NCI-H2196 treated with DMSO at 0.1 percent for 48 hours (cell line): Measurements from ENCODE around the gene RAI2.
"Not testable (repeated sequence)": the region's sequence is repeated elsewhere in the genome, so short reads cannot be mapped to it uniquely, and the experiment has no call there.

Experiments used
- DNase-seq: peaks from one replicate; lab custom pipeline; 2025; ENCODE audit not compliant: unreplicated experiment; lab: John Stamatoyannopoulos, UW

Gene RAI2

DNA sequence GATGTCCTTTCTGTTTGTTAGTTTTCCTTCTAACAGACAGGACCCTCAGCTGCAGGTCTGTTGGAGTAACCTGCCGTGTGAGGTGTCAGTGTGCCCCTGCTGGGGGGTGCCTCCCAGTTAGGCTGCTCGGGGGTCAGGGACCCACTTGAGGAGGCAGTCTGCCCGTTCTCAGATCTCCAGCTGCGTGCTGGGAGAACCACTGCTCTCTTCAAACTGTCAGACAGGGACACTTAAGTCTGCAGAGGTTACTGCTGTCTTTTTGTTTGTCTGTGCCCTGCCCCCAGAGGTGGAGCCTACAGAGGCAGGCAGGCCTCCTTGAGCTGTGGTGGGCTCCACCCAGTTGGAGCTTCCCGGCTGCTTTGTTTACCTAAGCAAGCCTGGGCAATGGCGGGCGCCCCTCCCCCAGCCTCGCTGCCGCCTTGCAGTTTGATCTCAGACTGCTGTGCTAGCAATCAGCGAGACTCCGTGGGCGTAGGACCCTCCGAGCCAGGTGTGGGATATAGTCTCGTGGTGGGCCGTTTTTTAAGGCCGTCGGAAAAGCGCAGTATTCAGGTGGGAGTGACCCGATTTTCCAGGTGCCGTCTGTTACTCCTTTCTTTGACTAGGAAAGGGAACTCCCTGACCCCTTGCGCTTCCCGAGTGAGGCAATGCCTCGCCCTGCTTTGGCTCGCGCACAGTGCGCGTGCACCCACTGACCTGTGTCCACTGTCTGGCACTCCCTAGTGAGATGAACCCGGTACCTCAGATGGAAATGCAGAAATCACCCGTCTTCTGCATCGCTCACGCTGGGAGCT lies 74.3 kb downstream of the RAI2 start:
- not testable (repeated sequence) for DNase-seq

DNA sequence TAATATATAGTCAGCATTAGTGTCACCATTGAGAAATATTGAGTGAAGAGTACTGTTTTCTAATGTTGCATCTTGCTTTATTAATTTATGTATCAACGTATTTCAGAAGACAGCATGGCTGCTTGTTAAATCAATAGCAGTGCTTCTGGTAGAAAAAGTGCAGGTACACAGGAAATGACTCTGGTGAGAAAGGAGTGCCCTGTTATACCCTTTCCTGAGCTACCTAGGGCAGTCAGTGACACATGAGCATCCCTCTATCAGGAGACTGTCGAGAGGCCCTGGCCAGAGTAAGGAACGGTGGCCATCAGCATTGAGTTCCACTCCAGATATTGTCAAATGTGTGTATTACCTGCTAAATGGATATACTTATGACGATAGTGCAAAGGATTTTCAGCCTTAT lies 81.7 kb downstream of the RAI2 start:
- DNase-seq = no peak

DNA sequence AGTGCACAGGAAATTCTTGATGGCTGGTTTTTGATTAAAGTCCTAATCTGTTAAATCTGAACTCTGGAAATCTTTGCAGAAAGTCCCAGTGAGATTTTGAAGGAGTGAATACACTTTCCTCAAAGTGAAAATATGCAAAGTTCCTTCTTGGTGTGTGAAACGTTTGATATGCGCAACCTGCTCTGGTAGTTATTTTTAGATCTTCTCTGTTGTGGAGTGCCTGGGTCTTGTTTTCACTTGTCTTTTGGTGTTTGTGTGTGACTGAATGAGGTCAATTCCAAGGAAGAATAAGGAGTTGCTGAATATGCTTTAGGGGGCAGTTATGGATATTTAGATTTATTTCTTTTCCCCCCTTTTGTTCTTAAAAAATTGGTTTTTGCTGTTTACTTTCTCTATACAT lies 82.1 kb downstream of the RAI2 start:
- no peak for DNase-seq

DNA sequence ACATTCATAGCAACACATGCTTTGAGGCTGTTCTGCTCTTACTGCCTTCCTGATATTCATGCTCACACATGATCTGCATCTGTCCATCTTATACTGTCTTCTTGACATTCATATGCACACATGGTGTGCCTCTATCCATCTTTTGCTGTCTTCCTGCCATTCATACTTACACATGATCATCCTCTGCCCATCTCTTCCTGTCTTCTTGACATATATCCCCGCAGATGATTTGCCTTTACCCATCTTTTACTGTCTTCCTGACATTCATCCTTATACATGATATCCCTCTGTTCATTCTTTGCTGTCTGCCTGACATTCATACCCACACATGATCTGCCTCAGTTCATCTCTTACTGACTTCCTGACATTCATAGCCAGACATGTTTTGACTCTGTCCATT lies 87.0 kb downstream of the RAI2 start:
- DNase-seq = no peak

DNA sequence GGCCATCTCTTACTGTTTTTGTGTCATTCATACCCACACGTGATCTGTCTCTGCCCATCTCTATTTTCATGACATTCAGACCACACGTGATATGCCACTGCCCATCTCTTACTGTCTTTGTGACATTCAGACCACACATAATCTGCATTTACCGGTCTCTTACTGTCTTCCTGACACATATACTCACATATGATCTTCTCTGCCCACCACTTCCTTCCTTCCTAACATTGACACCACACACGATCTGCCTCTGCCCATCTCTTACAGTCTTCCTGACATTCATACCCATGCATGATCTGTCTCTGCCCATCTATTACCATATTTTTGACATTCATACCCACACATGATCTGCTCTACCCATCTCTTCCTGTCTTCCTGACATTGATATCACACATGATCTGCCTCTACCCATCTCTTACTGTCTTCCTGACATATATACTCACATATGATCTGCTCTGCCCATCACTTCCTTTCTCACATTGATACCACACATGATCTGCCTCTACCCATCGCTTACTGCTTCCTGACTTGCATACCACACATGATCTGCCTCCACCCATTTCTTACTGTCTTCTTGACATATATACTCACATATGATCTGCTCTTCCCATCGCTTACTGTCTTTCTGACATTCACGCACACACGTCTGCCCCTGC lies 87.7 kb downstream of the RAI2 start:
- no peak for DNase-seq

DNA sequence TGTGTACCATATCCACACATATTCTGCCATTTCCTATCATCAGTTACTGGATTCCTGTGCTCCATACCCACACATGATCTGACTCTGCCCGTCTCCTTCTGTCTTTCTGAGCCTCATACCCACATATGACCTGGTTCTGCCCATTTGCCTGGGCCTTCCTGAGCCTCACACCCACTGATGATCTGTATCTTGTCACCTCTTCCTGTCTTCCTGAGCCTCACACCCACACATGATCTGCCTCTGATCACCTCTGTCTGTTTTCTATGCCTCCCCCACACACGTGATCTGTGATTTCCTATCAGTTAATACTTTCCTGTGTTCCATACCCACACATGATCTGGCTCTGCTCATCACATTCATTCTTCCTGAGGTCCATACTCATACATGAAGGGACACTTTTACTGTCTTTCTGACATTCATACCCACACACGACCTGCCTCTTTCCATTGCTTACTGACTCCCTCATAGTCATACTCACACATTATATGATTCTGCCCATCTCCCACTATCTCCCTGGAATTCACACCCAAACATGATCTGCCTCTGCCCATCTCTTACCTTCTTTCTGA lies 91.3 kb downstream of the RAI2 start:
- no peak for DNase-seq

DNA sequence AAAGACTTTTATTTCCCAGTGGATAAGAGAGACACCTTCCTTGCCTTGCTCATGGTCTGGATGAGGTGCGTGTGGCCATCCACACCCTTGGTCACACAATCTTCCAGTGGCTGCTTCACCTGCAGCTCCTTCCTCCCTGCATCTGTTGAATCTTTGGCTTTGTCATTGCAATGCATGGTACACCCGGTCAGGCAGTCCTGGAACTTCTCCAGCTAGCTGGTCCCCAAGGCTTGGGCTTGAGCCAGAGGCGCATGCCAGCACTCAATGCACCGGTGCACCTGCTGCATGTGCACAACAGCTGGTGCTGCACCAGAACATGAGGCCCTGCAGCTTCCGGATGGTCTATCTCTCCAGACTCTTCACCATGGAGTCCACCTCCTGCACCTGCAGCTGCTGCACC lies 92.1 kb downstream of the RAI2 start:
- no peak for DNase-seq

DNA sequence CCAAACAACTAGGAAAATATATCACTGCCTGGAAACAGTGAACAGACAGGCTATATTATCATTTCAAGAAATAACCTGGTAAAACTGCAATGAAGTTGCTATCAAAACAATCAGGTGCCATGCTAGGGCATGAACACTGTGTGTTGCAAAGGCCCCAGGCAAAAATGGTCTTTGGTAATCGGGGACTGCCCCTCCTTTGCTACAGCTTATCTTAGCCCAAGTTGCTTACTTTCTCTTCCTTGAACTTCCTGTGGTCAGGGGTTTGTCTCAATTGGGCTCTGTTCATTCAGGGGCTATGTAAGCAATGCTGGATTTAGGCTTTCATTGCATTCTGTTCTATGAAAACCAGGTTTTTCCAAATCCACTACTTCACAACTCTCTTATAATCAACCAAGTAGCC lies 93.4 kb downstream of the RAI2 start:
- no peak for DNase-seq

DNA sequence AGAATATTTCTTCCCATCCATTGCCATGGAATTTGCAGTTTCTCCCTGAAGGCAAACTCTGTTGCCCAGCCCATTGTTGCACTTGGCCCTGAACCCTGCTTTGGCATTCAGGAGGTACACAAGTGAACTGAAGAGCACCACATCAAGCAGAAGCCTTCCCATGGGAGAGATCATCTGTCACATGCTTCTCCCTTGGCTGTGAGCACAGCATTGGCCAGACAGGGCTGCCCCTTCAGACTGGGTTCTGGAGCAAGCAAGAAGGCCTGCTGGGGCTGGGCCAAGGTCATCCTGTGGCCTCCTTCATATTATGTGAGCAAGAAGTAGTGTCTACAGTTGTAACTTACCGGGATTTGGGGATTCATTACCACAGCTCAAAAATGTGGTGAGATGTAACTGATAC lies 101.1 kb downstream of the RAI2 start:
- DNase-seq = no peak

DNA sequence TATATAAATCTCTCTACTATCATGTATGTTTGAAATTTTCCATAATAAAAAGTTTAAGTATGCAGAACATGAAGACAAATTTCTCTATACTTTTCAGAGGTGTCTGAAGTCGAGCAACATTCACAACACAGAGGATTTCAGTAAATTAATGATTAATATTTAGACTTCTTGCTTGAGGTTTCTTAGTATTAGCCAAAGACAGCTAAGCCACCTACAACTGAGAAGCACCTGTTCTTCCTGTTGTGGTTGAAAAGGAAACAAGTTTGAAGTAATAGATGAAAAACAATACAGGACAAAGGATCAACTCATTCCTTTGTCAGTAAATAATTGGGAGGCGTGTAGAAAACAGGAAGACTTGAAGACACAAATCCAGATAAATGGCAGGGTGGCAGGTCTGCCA lies 102.7 kb downstream of the RAI2 start:
- DNase-seq = no peak

DNA sequence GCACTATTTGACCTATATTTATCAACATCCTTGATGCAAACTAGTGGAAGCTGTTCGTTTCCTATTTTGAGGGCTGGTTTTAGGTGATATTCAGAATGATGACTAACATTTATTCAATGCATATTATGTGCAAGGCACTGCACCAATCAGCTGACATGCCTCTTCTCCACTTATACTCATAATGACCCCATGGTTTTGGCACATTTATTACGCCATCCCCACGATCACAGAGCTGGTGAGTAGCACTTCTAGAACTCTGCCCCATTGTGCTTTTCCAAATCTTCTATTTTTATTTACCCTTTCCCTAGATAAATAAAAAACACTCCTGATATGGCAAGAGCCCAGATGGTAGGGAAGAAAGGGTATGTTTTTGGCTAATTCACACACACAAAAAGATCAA lies 110.7 kb downstream of the RAI2 start:
- no peak for DNase-seq
